HepG2 (cell line): Measurements from ENCODE around the gene TMEM100. TPM values are rescaled to one million over a fixed set of nuclear protein-coding genes. Genes with fewer than 3 reads are reported as not detected.

ENCODE experiments used
- ATAC-seq: fragments of 200-7000 bp; cut with Tn5 transposase; 3 replicates; pipeline ENCODE4 v1.9.1; 2020; ENCODE audit warnings: mild to moderate bottlenecking, moderate library complexity
- BruUV-seq: library from RNA; stranded (reverse); fragments of 400-500 nt; replicated peaks from 2 replicates; lab custom pipeline; 2021; lab: Mats Ljungman, UMichigan
- CTCF ChIA-PET: fragments of 300-600 bp; formaldehyde crosslinking; extraction: SDS; loops from one replicate; lab custom pipeline; 2021; ENCODE audit warnings: low total read pairs, inconsistent platforms, low intra/inter-chr PET ratio; lab: Yijun Ruan, JAX
- POLR2A ChIA-PET: fragments of 350-600 bp; sonication (Branson Sonifier 250); formaldehyde crosslinking; loops from one replicate; lab custom pipeline; 2020; ENCODE audit warnings: antibody characterized with exemption, inconsistent platforms; lab: Yijun Ruan, JAX
- DNase-seq: peaks from one replicate; pipeline ENCODE4 v3.0.0-alpha.2; 2015; ENCODE audit warnings: low spot score
- FAIRE-seq: peaks from 3 replicates; lab custom pipeline; 2011; peaks lifted over from hg19 to GRCh38; lab: Jason Lieb, UNC
- H2AFZ ChIP-seq: one replicate; pipeline ENCODE4 v1.6.1; 2011; ENCODE audit warnings: low read length, inconsistent platforms
- H3K27ac ChIP-seq: fragments of 300-600 bp; 3 replicates; pipeline ENCODE4 v1.8.0; 2011; ENCODE audit warnings: mixed run types, mild to moderate bottlenecking, mixed read lengths, low read length, inconsistent platforms; ENCODE audit not compliant: insufficient read depth; ENCODE audit errors: extremely low read length
- H3K27me3 ChIP-seq, 2 experiments: fragments of 200-600 bp in 1 of 2; 2 replicates in 1 of 2; 3 replicates in 1 of 2; pipeline versions ENCODE4 v1.6.0 to v1.8.0; 2011; ENCODE audit warnings: low read length in 2 of 2, mild to moderate bottlenecking in 2 of 2, moderate library complexity in 2 of 2, inconsistent platforms in 1 of 2; ENCODE audit not compliant: insufficient read depth in 2 of 2, control insufficient read depth in 1 of 2
- H3K36me3 ChIP-seq, 2 experiments: fragments of 200-600 bp in 1 of 2; replicated peaks in 1 of 2; 2 replicates in 1 of 2; 3 replicates in 1 of 2; pipeline versions ENCODE4 v1.5.1 to v1.8.0; 2011; ENCODE audit warnings: low read length in 2 of 2, inconsistent platforms in 1 of 2; ENCODE audit not compliant: insufficient read depth in 2 of 2, control insufficient read depth in 1 of 2
- H3K4me1 ChIP-seq: 2 replicates; pipeline ENCODE4 v1.5.1; 2012; ENCODE audit warnings: low read length, inconsistent platforms; ENCODE audit not compliant: insufficient read depth
- H3K4me2 ChIP-seq: 2 replicates; pipeline ENCODE4 v1.6.0; 2011; ENCODE audit warnings: low read depth, low read length, inconsistent platforms
- H3K4me3 ChIP-seq, 3 experiments: fragments of 200-600 bp in 1 of 3; sonication (generic), shearing (Covaris generic) in 1 of 3; replicated peaks in 1 of 3; 2 replicates each; pipeline ENCODE4 v1.5.1; 2011 to 2016; ENCODE audit warnings: low read length in 3 of 3, inconsistent platforms in 2 of 3, low read depth in 2 of 3, mild to moderate bottlenecking in 2 of 3, control low read depth in 1 of 3, mixed read lengths in 1 of 3; ENCODE audit not compliant: insufficient read depth in 1 of 3
- H3K79me2 ChIP-seq: one replicate; pipeline ENCODE4 v1.6.1; 2011; ENCODE audit warnings: low read length, inconsistent platforms; ENCODE audit not compliant: insufficient read depth
- H3K9ac ChIP-seq: 2 replicates; pipeline ENCODE4 v1.6.0; 2011; ENCODE audit warnings: mild to moderate bottlenecking, low read depth, low read length, inconsistent platforms; ENCODE audit not compliant: insufficient read depth
- H3K9me3 ChIP-seq: 2 replicates; pipeline ENCODE4 v1.5.1; 2012; ENCODE audit warnings: mild to moderate bottlenecking, low read length
- H4K20me1 ChIP-seq: 2 replicates; pipeline ENCODE4 v1.6.0; 2011; ENCODE audit warnings: inconsistent platforms, mild to moderate bottlenecking, low read length, moderate library complexity; ENCODE audit not compliant: insufficient read depth
- HDAC1 ChIP-seq: sonication (generic); formaldehyde crosslinking; IDR thresholded peaks from 2 replicates; pipeline ENCODE4 v1.5.1; 2020; ENCODE audit warnings: mild to moderate bottlenecking, missing genetic modification reagents
- KLF15 ChIP-seq: sonication (generic); formaldehyde crosslinking; IDR thresholded peaks from 2 replicates; pipeline ENCODE4 v1.8.1; 2023; ENCODE audit warnings: borderline replicate concordance, mild to moderate bottlenecking, inconsistent platforms, missing genetic modification reagents, mixed read lengths
- PHF21A ChIP-seq: sonication (generic); formaldehyde crosslinking; IDR thresholded peaks from 2 replicates; pipeline ENCODE4 v1.5.0; 2020; ENCODE audit warnings: mild to moderate bottlenecking, missing genetic modification reagents
- RAD51 ChIP-seq: fragments of 450-650 bp; IDR thresholded peaks from 2 replicates; pipeline ENCODE4 v1.6.1; 2016; ENCODE audit warnings: borderline replicate concordance
- TCF12 ChIP-seq, 2 experiments: fragments of 450-650 bp in 1 of 2; sonication (generic) in 1 of 2; formaldehyde crosslinking in 1 of 2; IDR thresholded peaks; 2 replicates each; pipeline versions ENCODE4 v1.6.1 to v1.8.0; 2017 to 2022; ENCODE audit warnings: antibody characterized with exemption in 1 of 2, mild to moderate bottlenecking in 1 of 2, missing genetic modification reagents in 1 of 2, moderate library complexity in 1 of 2
- TGIF2 ChIP-seq: IDR thresholded peaks from 2 replicates; pipeline ENCODE4 v1.6.1; 2016; ENCODE audit warnings: control low read depth, missing compliant biosample characterization
- YY1 ChIP-seq: IDR thresholded peaks from 2 replicates; pipeline ENCODE4 v1.6.1; 2011; ENCODE audit warnings: low read length, low read depth, moderate library complexity, mild to moderate bottlenecking; ENCODE audit not compliant: insufficient read depth, insufficient replicate concordance
- ZEB1 ChIP-seq: IDR thresholded peaks from 2 replicates; pipeline ENCODE4 v1.6.1; 2012; ENCODE audit warnings: mild to moderate bottlenecking, low read depth, inconsistent platforms; ENCODE audit not compliant: insufficient replicate concordance
- ZNF205 ChIP-seq: IDR thresholded peaks from 2 replicates; pipeline ENCODE4 v1.6.1; 2018; ENCODE audit warnings: missing biosample characterization, missing genetic modification reagents
- WGBS: methylation state at CpG from one replicate; pipeline ENCODE4 v1.1.6; 2017; ENCODE audit warnings: low lambda C conversion rate; 5-methylcytosine and 5-hydroxymethylcytosine counted together
- in situ Hi-C: cut with HindIII; loops from 2 replicates; pipeline ENCODE4 v1.10.0; 2017; ENCODE audit warnings: low pct_unique_long_range_greater_than_20kb; ENCODE audit not compliant: extremely low pct_ligation_motif_present
- intact Hi-C: fragments of 100-400 bp; cut with micrococcal nuclease; formaldehyde crosslinking; loops from one replicate; pipeline ENCODE4 v1.10.0; 2022; ENCODE audit not compliant: unreplicated experiment
- polyA plus RNA-seq, 8 experiments: library from polyadenylated mRNA; depleted of rRNA in 3 of 8; stranded (reverse) in 7 of 8; unstranded in 1 of 8; fragments of >200 nt; fragmentation: Illumina TruSeq in 4 of 8; extraction: Trizol in 4 of 8; gene quantifications; 2 replicates each; pipeline versions ENCODE4 v1.2.1 to v1.2.3, GENCODE V29; 2011 to 2016; ENCODE audit warnings: low read depth in 4 of 8, missing spikeins in 1 of 8, mixed read lengths in 1 of 8; ENCODE audit not compliant: insufficient read depth in 1 of 8
- total RNA-seq, 5 experiments: library from RNA; depleted of rRNA; stranded (reverse); fragments of >200 nt; fragmentation: Illumina TruSeq; extraction: Trizol; gene quantifications; 2 replicates each; pipeline ENCODE4 v1.2.3, GENCODE V29; 2016; ENCODE audit warnings: low read depth in 1 of 5
- TF ChIP-seq, protein P1 (sequence below): sonication (generic); formaldehyde crosslinking; IDR thresholded peaks from 2 replicates; pipeline ENCODE4 v1.5.0; 2020; ENCODE audit warnings: missing genetic modification reagents
- TF ChIP-seq, protein P2 (sequence below): sonication (generic); formaldehyde crosslinking; IDR thresholded peaks from 2 replicates; pipeline ENCODE4 v1.4.0; 2020; ENCODE audit warnings: missing genetic modification reagents, borderline replicate concordance
- TF ChIP-seq, protein P3 (sequence below): sonication (generic); formaldehyde crosslinking; IDR thresholded peaks from 2 replicates; pipeline ENCODE4 v1.4.0; 2020; ENCODE audit warnings: mild to moderate bottlenecking, missing genetic modification reagents
- TF ChIP-seq, protein P4 (sequence below): sonication (generic); formaldehyde crosslinking; conservative IDR thresholded peaks from 2 replicates; pipeline ENCODE4 v1.4.0; 2020; ENCODE audit warnings: missing genetic modification reagents
- TF ChIP-seq, protein P5 (sequence below): IDR thresholded peaks from 2 replicates; pipeline ENCODE4 v1.6.1; 2016; ENCODE audit warnings: missing compliant biosample characterization, missing genetic modification reagents, borderline replicate concordance
- TF ChIP-seq, protein P6 (sequence below): sonication (generic); formaldehyde crosslinking; IDR thresholded peaks from 2 replicates; pipeline ENCODE4 v1.8.0; 2022; ENCODE audit warnings: low read depth, missing genetic modification reagents
- TF ChIP-seq, protein P7 (sequence below): sonication (generic); formaldehyde crosslinking; IDR thresholded peaks from 2 replicates; pipeline ENCODE4 v1.9.0; 2022; ENCODE audit warnings: low read depth, missing genetic modification reagents

TMEM100 gene
- total and polyA plus RNA-seq, 2 of the 13 experiments (the other 11 are each of a cell fraction or from before 2014, with no cell fraction given): not detected

DNA sequence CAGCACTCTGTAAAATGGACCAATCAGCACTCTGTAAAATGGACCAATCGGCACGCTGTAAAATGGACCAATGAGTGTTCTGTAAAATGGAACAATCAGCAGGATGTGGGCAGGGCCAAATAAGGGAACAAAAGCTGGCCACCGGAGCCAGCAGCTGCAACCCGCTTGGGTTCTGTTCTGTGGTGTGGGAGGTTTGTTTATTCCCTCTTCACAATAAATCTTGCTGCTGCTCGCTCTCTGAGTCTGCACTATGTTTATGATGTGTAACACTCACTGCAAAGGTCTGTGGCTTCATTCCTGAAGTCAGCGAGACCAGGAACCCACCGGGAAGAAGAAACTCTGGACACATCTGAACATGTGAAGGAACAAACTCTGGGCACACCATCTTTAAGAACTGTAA, 20.5 kb downstream of the TMEM100 start:
- no peak overlapping the region for H3K9ac ChIP-seq
- POLR2A ChIA-PET: no interaction called here
- H3K4me3 ChIP-seq: no peak overlapping the region
- ATAC-seq: no peak
- H3K4me2 ChIP-seq: no peak overlapping the region
- no TSS peak for BruUV-seq
- no peaks in the 10 kb centered on the region; a peak in 2 of 5 replicates for H3K27me3 ChIP-seq
- in situ Hi-C loops (no loop called here), intact Hi-C loops (no loop called here)
- H4K20me1 ChIP-seq: no peaks in the 10 kb centered on the region
- 25% methylated on average over 7 of the region's 7 CpGs for WGBS
- CTCF ChIA-PET: no interaction called here
- peak; percentile 37 for FAIRE-seq
- DNase-seq: no peak
- H3K36me3 ChIP-seq: no peaks in the 10 kb centered on the region
- H3K27ac ChIP-seq: no peak overlapping the region
- no peaks in the 10 kb centered on the region for H3K4me1 ChIP-seq
- no peaks in the 10 kb centered on the region for H3K79me2 ChIP-seq
- H3K9me3 ChIP-seq: no peaks in the 10 kb centered on the region
- no peak overlapping the region for H2AFZ ChIP-seq
- no peak for TF ChIP-seq ZNF205 (CRISPR knock-in tag)
- no peak for TF ChIP-seq TCF12 (IDR thresholded peaks at IDR 0.05)
- TF ChIP-seq TCF12 (CRISPR knock-in tag; IDR thresholded peaks at IDR 0.05): no peak
- TF ChIP-seq, protein P1, sequence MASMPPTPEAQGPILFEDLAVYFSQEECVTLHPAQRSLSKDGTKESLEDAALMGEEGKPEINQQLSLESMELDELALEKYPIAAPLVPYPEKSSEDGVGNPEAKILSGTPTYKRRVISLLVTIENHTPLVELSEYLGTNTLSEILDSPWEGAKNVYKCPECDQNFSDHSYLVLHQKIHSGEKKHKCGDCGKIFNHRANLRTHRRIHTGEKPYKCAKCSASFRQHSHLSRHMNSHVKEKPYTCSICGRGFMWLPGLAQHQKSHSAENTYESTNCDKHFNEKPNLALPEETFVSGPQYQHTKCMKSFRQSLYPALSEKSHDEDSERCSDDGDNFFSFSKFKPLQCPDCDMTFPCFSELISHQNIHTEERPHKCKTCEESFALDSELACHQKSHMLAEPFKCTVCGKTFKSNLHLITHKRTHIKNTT (CRISPR knock-in tag): no peak
- TF ChIP-seq, protein P2, sequence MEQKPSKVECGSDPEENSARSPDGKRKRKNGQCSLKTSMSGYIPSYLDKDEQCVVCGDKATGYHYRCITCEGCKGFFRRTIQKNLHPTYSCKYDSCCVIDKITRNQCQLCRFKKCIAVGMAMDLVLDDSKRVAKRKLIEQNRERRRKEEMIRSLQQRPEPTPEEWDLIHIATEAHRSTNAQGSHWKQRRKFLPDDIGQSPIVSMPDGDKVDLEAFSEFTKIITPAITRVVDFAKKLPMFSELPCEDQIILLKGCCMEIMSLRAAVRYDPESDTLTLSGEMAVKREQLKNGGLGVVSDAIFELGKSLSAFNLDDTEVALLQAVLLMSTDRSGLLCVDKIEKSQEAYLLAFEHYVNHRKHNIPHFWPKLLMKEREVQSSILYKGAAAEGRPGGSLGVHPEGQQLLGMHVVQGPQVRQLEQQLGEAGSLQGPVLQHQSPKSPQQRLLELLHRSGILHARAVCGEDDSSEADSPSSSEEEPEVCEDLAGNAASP (CRISPR knock-in tag): no peak
- TF ChIP-seq, protein P3, sequence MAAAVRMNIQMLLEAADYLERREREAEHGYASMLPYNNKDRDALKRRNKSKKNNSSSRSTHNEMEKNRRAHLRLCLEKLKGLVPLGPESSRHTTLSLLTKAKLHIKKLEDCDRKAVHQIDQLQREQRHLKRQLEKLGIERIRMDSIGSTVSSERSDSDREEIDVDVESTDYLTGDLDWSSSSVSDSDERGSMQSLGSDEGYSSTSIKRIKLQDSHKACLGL: no peak
- TF ChIP-seq, protein P4, sequence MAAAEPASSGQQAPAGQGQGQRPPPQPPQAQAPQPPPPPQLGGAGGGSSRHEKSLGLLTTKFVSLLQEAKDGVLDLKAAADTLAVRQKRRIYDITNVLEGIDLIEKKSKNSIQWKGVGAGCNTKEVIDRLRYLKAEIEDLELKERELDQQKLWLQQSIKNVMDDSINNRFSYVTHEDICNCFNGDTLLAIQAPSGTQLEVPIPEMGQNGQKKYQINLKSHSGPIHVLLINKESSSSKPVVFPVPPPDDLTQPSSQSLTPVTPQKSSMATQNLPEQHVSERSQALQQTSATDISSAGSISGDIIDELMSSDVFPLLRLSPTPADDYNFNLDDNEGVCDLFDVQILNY: no peak
- TF ChIP-seq ZEB1: no peak
- TF ChIP-seq YY1: no peak
- TF ChIP-seq TGIF2 (CRISPR knock-in tag): no peak
- no peak for TF ChIP-seq PHF21A (CRISPR knock-in tag)
- TF ChIP-seq, protein P5, sequence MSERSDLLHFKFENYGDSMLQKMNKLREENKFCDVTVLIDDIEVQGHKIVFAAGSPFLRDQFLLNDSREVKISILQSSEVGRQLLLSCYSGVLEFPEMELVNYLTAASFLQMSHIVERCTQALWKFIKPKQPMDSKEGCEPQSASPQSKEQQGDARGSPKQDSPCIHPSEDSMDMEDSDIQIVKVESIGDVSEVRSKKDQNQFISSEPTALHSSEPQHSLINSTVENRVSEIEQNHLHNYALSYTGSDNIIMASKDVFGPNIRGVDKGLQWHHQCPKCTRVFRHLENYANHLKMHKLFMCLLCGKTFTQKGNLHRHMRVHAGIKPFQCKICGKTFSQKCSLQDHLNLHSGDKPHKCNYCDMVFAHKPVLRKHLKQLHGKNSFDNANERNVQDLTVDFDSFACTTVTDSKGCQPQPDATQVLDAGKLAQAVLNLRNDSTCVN (CRISPR knock-in tag): no peak
- TF ChIP-seq, protein P6, sequence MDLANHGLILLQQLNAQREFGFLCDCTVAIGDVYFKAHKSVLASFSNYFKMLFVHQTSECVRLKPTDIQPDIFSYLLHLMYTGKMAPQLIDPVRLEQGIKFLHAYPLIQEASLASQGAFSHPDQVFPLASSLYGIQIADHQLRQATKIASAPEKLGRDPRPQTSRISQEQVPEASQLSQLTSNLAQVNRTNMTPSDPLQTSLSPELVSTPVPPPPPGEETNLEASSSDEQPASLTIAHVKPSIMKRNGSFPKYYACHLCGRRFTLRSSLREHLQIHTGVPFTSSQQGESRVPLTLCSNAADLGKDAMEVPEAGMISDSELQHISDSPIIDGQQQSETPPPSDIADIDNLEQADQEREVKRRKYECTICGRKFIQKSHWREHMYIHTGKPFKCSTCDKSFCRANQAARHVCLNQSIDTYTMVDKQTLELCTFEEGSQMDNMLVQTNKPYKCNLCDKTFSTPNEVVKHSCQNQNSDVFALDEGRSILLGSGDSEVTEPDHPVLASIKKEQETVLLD (CRISPR knock-in tag): no peak
- no peak for TF ChIP-seq HDAC1
- no peak for TF ChIP-seq RAD51
- TF ChIP-seq, protein P7, sequence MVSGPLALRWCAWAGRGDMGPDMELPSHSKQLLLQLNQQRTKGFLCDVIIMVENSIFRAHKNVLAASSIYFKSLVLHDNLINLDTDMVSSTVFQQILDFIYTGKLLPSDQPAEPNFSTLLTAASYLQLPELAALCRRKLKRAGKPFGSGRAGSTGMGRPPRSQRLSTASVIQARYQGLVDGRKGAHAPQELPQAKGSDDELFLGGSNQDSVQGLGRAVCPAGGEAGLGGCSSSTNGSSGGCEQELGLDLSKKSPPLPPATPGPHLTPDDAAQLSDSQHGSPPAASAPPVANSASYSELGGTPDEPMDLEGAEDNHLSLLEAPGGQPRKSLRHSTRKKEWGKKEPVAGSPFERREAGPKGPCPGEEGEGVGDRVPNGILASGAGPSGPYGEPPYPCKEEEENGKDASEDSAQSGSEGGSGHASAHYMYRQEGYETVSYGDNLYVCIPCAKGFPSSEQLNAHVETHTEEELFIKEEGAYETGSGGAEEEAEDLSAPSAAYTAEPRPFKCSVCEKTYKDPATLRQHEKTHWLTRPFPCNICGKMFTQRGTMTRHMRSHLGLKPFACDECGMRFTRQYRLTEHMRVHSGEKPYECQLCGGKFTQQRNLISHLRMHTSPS (CRISPR knock-in tag): no peak
- TF ChIP-seq KLF15 (CRISPR knock-in tag): no peak
